ENCODE results near the gene GOSR1. TPM values are rescaled to one million over a fixed set of nuclear protein-coding genes. Genes with fewer than 3 reads are reported as not detected.

Gene GOSR1
- 39.2 and 39.9 TPM in 2 replicates for total RNA-seq

DNA sequence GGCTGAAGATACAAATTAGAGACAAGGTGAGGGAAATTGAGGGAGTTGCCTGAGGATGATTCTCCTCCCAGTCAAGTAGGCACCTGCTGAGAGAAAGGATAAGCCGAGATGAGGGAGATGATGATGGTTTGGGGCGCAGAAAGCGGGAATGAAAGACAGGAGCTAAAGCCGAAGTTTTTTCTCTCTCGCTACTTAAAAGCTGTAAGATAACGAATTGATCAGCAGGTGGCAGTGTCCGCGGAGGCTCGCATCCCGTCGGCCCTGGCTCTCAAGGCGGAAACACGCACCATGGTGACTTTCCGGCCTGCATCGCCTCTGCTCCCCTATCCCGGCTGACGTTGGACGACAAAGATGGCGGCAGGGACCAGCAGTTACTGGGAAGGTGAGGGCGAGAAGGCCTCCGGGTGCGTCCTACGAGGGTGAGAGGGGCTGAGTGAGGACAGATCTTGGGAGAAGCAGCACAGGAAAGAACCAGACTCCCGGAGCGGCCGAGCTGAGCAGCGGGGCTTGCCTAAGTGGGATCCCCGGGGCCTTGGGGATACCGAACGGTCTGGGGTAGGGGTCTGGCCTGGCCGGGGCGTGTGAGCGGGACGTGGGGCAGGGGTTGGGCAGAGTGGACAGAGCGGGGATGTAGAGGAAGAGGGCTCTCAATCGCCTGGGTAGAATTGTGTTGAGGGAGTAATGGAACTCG lies at the start of gene GOSR1:
TSS of gene GOSR1 (plus strand) at position 326 of the 691 bp plus-strand sequence. CDS start at position 352, 26 bp downstream.

Other genes starting within 250 kb of the GOSR1 start
- gene SLC6A4, start 241.7 kb upstream of the GOSR1 start, total RNA-seq: 0.77 and 11.6 TPM in 2 replicates
- gene BLMH, start 185.5 kb upstream of the GOSR1 start, total RNA-seq: 31.6 and 33.0 TPM in 2 replicates
- not detected in 2 replicates for gene TMIGD1, start 143.4 kb upstream of the GOSR1 start, total RNA-seq
- 81.7 and 219 TPM in 2 replicates for gene CPD, start 98.5 kb upstream of the GOSR1 start, total RNA-seq

Measured in regular cardiac myocyte (primary cell).